SK-N-MC (cell line): ENCODE results near the gene KIAA1958.

ENCODE experiments used
- EZH2 ChIP-seq: fragments of 200-600 bp; sonication (generic); IDR thresholded peaks from one replicate; pipeline ENCODE4 v1.6.1; 2017; ENCODE audit warnings: antibody characterized with exemption
- FOXP2 ChIP-seq: optimal IDR thresholded peaks from 2 replicates; pipeline ENCODE3; 2011; ENCODE audit warnings: mild to moderate bottlenecking, moderate library complexity; ENCODE audit not compliant: insufficient read depth; ENCODE audit errors: extremely low read length, control extremely low read depth
- POLR2AphosphoS5 ChIP-seq: IDR thresholded peaks from 2 replicates; pipeline ENCODE4 v1.6.1; 2012; ENCODE audit warnings: mild to moderate bottlenecking, low read depth, low read length, borderline replicate concordance

DNA sequence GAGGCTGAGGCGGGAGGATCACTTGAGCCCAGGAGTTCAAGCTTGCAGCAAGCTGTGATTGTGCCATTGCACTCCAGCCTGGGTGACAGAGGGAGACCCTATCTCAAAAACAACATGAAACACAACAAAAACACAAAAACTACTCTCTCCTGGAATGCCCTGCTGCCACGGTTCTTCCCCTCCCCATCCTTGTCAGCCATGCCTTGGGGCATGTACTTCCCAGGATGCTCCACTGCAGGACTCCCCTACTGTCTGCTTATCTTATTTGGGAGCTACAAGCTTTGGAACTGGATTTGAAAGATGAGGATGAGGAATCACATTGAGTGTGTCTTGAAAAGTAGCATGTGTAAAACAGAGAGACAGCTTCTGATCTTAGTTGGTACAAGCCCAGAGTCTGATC, 40.1 kb upstream of the KIAA1958 start:
- TF ChIP-seq POLR2AphosphoS5 = no peak
- TF ChIP-seq EZH2 = no peak
- no peak for TF ChIP-seq FOXP2
